ENCODE data around the gene CSTF3. TPM values are rescaled to one million over a fixed set of nuclear protein-coding genes. Genes with fewer than 3 reads are reported as not detected.
"Not testable (repeated sequence)": the region's sequence is repeated elsewhere in the genome, so short reads cannot be mapped to it uniquely, and the experiment has no call there.

CSTF3 gene
- total and polyA plus RNA-seq, 2 experiments from 2014 or later = 15.7 to 29.6 TPM

DNA sequence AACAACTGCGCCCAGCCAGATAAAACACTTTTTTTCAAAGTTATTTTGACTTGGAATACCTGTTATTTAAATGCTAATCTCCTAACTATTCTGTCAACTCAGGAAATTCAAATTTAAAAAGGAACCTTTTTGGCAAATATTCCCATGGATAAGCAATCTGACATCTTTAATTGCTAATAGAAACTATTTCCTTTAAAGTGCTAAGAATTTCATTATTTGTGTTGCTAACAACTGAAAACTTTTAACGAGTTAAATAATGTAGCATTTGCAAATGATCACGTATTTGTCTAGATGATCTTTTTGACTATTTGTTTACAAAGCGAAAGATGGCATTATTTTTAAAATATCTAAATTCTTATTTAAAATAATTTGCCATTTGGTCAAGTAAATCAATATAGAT is 28.8 kb downstream of the CSTF3 start:
- Histone ChIP-seq H3K9me3 (ENCODE audit: low read depth) (no peaks in the 10 kb centered on the region), H3K79me2 (ENCODE audit: insufficient read depth) (peaks cover 25% of the 10 kb centered on the region), H3K36me3 (ENCODE audit: low read depth) (no peaks in the 10 kb centered on the region), H3K4me1 (ENCODE audit: insufficient read depth) (peaks cover 25% of the 10 kb centered on the region), H3K27me3 (replicated peaks; ENCODE audit: insufficient read depth) (no peaks in the 10 kb centered on the region), H3K9me2 (ENCODE audit: insufficient read depth) (no peaks in the 10 kb centered on the region), H3K4me2 (ENCODE audit: unreplicated experiment) (no peak overlapping the region), H3K9ac (no peak overlapping the region), H2AFZ (no peak overlapping the region), H4K20me1 (ENCODE audit: insufficient read depth) (no peaks in the 10 kb centered on the region), H3K27ac (no peak overlapping the region), H3F3A (ENCODE audit: insufficient read depth) (peaks cover 20% of the 10 kb centered on the region), H3K4me3 (no peak overlapping the region)
- WGBS, 2 experiments (ENCODE audit: low coverage in 1 of 2, low lambda C conversion rate in 2 of 2, missing lambda C conversion rate in 2 of 2) = 63 to 64% methylated on average over 4 of the region's 4 CpGs
- no peak for TF ChIP-seq EZH2 (IDR thresholded peaks at IDR 0.05; ENCODE audit: insufficient read depth, poor library complexity, severe bottlenecking)
- TF ChIP-seq EZH2phosphoT487 (IDR thresholded peaks at IDR 0.05; ENCODE audit: insufficient read depth, low read depth) = no peak
- no peak for DNase-seq
- in situ Hi-C loops (cut with MboI) = no loop called here

- no peak for DNase-seq
- 51 to 54% methylated on average over 2 of the region's 2 CpGs for WGBS, 2 experiments (ENCODE audit: low coverage in 1 of 2, low lambda C conversion rate in 2 of 2, missing lambda C conversion rate in 2 of 2)
- no peaks in the 10 kb centered on the region for H3K4me1 ChIP-seq (ENCODE audit: insufficient read depth)
- no peak overlapping the region for H3K27ac ChIP-seq
- H3K4me2 ChIP-seq (ENCODE audit: unreplicated experiment) = no peak overlapping the region
- H3K79me2 ChIP-seq (ENCODE audit: insufficient read depth) = peaks cover 9% of the 10 kb centered on the region; the same call in 1 of the 2 replicates
- H3K27me3 ChIP-seq (replicated peaks; ENCODE audit: insufficient read depth) = no peaks in the 10 kb centered on the region
- H3K9ac ChIP-seq = no peak overlapping the region
- H4K20me1 ChIP-seq (ENCODE audit: insufficient read depth) = no peaks in the 10 kb centered on the region
- no peak overlapping the region for H2AFZ ChIP-seq
- TF ChIP-seq EZH2phosphoT487 (IDR thresholded peaks at IDR 0.05; ENCODE audit: insufficient read depth, low read depth) (no peak), EZH2 (IDR thresholded peaks at IDR 0.05; ENCODE audit: insufficient read depth, poor library complexity, severe bottlenecking) (no peak)
- H3F3A ChIP-seq (ENCODE audit: insufficient read depth) = no peaks in the 10 kb centered on the region; the same call in 1 of the 2 replicates
- 0 out of 2 replicates have a peak, but pooled peaks cover 9% of the 10 kb centered on the region for H3K36me3 ChIP-seq (ENCODE audit: low read depth)
- in situ Hi-C loops (cut with MboI) = no loop called here
- H3K9me2 ChIP-seq (ENCODE audit: insufficient read depth) = no peaks in the 10 kb centered on the region
- H3K4me3 ChIP-seq = no peak overlapping the region
- H3K9me3 ChIP-seq (ENCODE audit: low read depth) = no peaks in the 10 kb centered on the region
Observed at GRCh38 chr11:33128739-33129138, 32.5 kb downstream of the CSTF3 start.

DNA sequence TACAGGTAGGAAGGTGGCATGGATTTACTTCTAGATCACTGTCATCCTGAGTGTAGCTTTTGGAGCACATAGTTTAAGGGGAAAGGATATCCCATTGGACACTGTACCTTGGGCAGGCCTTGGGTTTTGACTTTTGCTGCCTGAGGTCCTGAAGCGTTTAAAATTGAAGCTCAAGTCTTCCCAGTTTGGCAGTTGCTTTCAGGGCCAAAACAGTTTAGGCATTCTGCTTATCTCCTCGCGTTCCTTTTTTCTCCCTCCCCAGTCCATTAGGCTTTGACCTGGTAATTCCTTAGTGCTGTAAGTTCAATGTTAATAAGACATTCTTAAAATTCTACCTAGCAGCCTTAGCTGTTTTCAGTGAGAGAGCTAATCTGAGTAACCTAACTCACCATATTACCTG is 35.7 kb downstream of the CSTF3 start:
- Histone ChIP-seq H3K4me2 (ENCODE audit: unreplicated experiment) (no peak overlapping the region), H3K9me3 (ENCODE audit: low read depth) (no peaks in the 10 kb centered on the region), H3K36me3 (ENCODE audit: low read depth) (0 out of 2 replicates have a peak, but pooled peaks cover 9% of the 10 kb centered on the region), H3K9ac (no peak overlapping the region), H3F3A (ENCODE audit: insufficient read depth) (peaks cover 4% of the 10 kb centered on the region; the same call in 1 of the 2 replicates), H3K4me1 (ENCODE audit: insufficient read depth) (no peaks in the 10 kb centered on the region), H3K27me3 (replicated peaks; ENCODE audit: insufficient read depth) (no peaks in the 10 kb centered on the region), H4K20me1 (ENCODE audit: insufficient read depth) (no peaks in the 10 kb centered on the region), H3K9me2 (ENCODE audit: insufficient read depth) (no peaks in the 10 kb centered on the region), H3K4me3 (no peak overlapping the region), H3K27ac (no peak overlapping the region), H3K79me2 (ENCODE audit: insufficient read depth) (no peaks in the 10 kb centered on the region), H2AFZ (no peak overlapping the region)
- no peak for DNase-seq
- in situ Hi-C loops (cut with MboI) = no loop called here
- TF ChIP-seq EZH2 (IDR thresholded peaks at IDR 0.05; ENCODE audit: insufficient read depth, poor library complexity, severe bottlenecking) (no peak), EZH2phosphoT487 (IDR thresholded peaks at IDR 0.05; ENCODE audit: insufficient read depth, low read depth) (no peak)
- 99 to 100% methylated on average over 3 of the region's 3 CpGs for WGBS, 2 experiments (ENCODE audit: low coverage in 1 of 2, low lambda C conversion rate in 2 of 2, missing lambda C conversion rate in 2 of 2)

DNA sequence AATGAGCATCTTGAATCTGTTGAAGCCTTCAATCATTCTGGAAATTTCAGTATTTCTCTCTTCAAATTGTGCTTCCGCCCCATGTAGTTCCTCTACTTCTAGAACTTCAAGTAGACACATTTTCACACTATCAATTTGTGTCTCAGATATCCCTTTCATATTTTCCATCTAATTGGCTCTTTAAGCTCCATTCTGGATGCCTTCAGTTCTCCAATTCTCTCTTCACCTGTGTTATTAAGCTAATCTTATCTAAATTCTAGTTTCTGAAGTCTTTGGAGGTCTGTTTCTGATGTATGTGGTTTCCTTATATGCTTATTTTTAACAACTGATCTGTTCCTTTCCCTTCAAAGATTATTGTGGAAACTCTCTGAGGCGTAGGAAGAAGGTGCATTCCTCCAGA is 36.3 kb downstream of the CSTF3 start:
- 98 to 100% methylated on average over 2 of the region's 2 CpGs for WGBS, 2 experiments (ENCODE audit: low coverage in 1 of 2, low lambda C conversion rate in 2 of 2, missing lambda C conversion rate in 2 of 2)

DNA sequence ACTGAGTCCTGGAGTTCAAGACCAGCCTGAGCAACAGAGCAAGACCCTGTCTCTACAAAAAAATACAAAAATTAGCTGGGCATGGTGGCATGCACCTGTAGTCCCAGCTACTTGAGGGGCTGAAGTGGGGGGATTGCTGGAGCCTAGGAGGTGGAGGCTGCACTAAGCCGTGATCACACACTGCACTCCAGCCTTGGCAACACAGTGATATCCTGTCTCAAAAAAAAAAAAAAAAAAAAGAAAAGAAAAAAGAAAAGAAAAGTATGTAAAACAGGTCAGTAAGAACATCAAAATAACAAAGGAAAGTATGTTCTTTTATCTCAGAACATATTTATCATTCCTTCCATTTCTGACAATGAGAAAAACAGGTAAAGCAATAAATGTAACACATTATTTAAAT is 38.6 kb downstream of the CSTF3 start:
- H3K9me3 ChIP-seq (ENCODE audit: low read depth); H3K27ac ChIP-seq; H3K79me2 ChIP-seq (ENCODE audit: insufficient read depth); in situ Hi-C loops (cut with MboI); H3K27me3 ChIP-seq (replicated peaks; ENCODE audit: insufficient read depth); H3K4me3 ChIP-seq; H3K4me2 ChIP-seq (ENCODE audit: unreplicated experiment); H3K9me2 ChIP-seq (ENCODE audit: insufficient read depth); H3K36me3 ChIP-seq (ENCODE audit: low read depth); H3K4me1 ChIP-seq (ENCODE audit: insufficient read depth); H4K20me1 ChIP-seq (ENCODE audit: insufficient read depth); H3K9ac ChIP-seq; DNase-seq; H2AFZ ChIP-seq: not testable (repeated sequence)
- 92 to 100% methylated on average over 1 of the region's 1 CpG for WGBS, 2 experiments (ENCODE audit: low coverage in 1 of 2, low lambda C conversion rate in 2 of 2, missing lambda C conversion rate in 2 of 2)
- H3F3A ChIP-seq (ENCODE audit: insufficient read depth) = peaks cover 11% of the 10 kb centered on the region; the same call in 1 of the 2 replicates

More for the DNA sequence above, 36.3 kb downstream of the CSTF3 start:
- peaks cover 8% of the 10 kb centered on the region; the same call in 1 of the 2 replicates for H3F3A ChIP-seq (ENCODE audit: insufficient read depth)
- 0 out of 2 replicates have a peak, but pooled peaks cover 9% of the 10 kb centered on the region for H3K36me3 ChIP-seq (ENCODE audit: low read depth)
- H3K27ac ChIP-seq = no peak overlapping the region
- no peaks in the 10 kb centered on the region for H4K20me1 ChIP-seq (ENCODE audit: insufficient read depth)
- H3K9me3 ChIP-seq (ENCODE audit: low read depth) = no peaks in the 10 kb centered on the region
- H3K27me3 ChIP-seq (replicated peaks; ENCODE audit: insufficient read depth) = no peaks in the 10 kb centered on the region
- no peak overlapping the region for H3K9ac ChIP-seq
- no peak overlapping the region for H2AFZ ChIP-seq
- no peaks in the 10 kb centered on the region for H3K79me2 ChIP-seq (ENCODE audit: insufficient read depth)
- DNase-seq = no peak
- no peak overlapping the region for H3K4me3 ChIP-seq
- no peak overlapping the region for H3K4me2 ChIP-seq (ENCODE audit: unreplicated experiment)
- H3K4me1 ChIP-seq (ENCODE audit: insufficient read depth) = no peaks in the 10 kb centered on the region
- no peak for TF ChIP-seq EZH2 (IDR thresholded peaks at IDR 0.05; ENCODE audit: insufficient read depth, poor library complexity, severe bottlenecking)
- TF ChIP-seq EZH2phosphoT487 (IDR thresholded peaks at IDR 0.05; ENCODE audit: insufficient read depth, low read depth) = no peak
- H3K9me2 ChIP-seq (ENCODE audit: insufficient read depth) = no peaks in the 10 kb centered on the region
- in situ Hi-C loops (cut with MboI) = no loop called here

All from GM23248 (cell line).